Hepatocyte (in vitro differentiated cells): Measurements from ENCODE around the gene MUC16.

Experiments
- CTCF ChIP-seq: fragments of 200-600 bp; sonication (generic); IDR thresholded peaks from 2 replicates; pipeline ENCODE4 v1.5.1; 2016; ENCODE audit warnings: antibody characterized with exemption, mild to moderate bottlenecking; ENCODE audit not compliant: poor library complexity
- EZH2 ChIP-seq: fragments of 200-600 bp; sonication (generic); IDR thresholded peaks from 2 replicates; pipeline ENCODE4 v1.6.1; 2016; ENCODE audit warnings: antibody characterized with exemption, mild to moderate bottlenecking, borderline replicate concordance

GRCh38 chr19:9037400-9038062 lies 27.3 kb upstream of the MUC16 start:
- TF ChIP-seq CTCF (no peak), EZH2 (no peak)
